Activated T-helper 17 cell treated with anti-CD3 and anti-CD28 coated beads, Interleukin-2, amount 50 U/mL, for 72 hours (primary cell): ENCODE results near the gene OCSTAMP. TPM values are rescaled to one million over a fixed set of nuclear protein-coding genes. Genes with fewer than 3 reads are reported as not detected.

Source experiments
- ATAC-seq: fragments of 150-1000 bp; cut with Tn5 transposase; replicated peaks from 2 replicates; pipeline ENCODE4 v1.10.0; 2021; ENCODE audit warnings: mild to moderate bottlenecking, moderate library complexity
- H3K27ac Mint-ChIP-seq: one replicate; pipeline ENCODE4 v1.8.0; 2022; ENCODE audit warnings: mixed read lengths
- H3K27me3 Mint-ChIP-seq: one replicate; pipeline ENCODE4 v1.8.0; 2022; ENCODE audit warnings: mixed read lengths
- H3K36me3 Mint-ChIP-seq: one replicate; pipeline ENCODE4 v1.8.0; 2022; ENCODE audit warnings: low read depth, mild to moderate bottlenecking, mixed read lengths
- H3K4me1 Mint-ChIP-seq: one replicate; pipeline ENCODE4 v1.8.0; 2022; ENCODE audit warnings: mixed read lengths
- H3K4me3 Mint-ChIP-seq: one replicate; pipeline ENCODE4 v1.8.0; 2022; ENCODE audit warnings: mild to moderate bottlenecking, mixed read lengths
- H3K9me3 Mint-ChIP-seq: one replicate; pipeline ENCODE4 v1.8.0; 2022; ENCODE audit warnings: mixed read lengths
- total RNA-seq, 2 donors: library from RNA; stranded (reverse); gene quantifications; one replicate each; pipeline ENCODE4 v1.2.3, GENCODE V29; 2022

The OCSTAMP gene
- total RNA-seq, result 1 to 10 TPM in 1 of 2 donors, under 1 TPM in 1; 0.11 to 1.1 TPM

- Mint-ChIP-seq H3K4me1 (peaks cover 15% of the 10 kb centered on the region), H3K36me3 (no peaks in the 10 kb centered on the region), H3K27me3 (no peaks in the 10 kb centered on the region), H3K27ac (peak within 1 kb of the TSS; percentile 34), H3K9me3 (no peaks in the 10 kb centered on the region), H3K4me3 (no peak within 1 kb of the TSS)
- no peak for ATAC-seq
These were observed at the start of gene OCSTAMP for GRCh38 chr20:46550461-46550860. Gene OCSTAMP (minus strand): TSS chr20:46550654. CDS start chr20:46550560, 94 bp downstream.

DNA sequence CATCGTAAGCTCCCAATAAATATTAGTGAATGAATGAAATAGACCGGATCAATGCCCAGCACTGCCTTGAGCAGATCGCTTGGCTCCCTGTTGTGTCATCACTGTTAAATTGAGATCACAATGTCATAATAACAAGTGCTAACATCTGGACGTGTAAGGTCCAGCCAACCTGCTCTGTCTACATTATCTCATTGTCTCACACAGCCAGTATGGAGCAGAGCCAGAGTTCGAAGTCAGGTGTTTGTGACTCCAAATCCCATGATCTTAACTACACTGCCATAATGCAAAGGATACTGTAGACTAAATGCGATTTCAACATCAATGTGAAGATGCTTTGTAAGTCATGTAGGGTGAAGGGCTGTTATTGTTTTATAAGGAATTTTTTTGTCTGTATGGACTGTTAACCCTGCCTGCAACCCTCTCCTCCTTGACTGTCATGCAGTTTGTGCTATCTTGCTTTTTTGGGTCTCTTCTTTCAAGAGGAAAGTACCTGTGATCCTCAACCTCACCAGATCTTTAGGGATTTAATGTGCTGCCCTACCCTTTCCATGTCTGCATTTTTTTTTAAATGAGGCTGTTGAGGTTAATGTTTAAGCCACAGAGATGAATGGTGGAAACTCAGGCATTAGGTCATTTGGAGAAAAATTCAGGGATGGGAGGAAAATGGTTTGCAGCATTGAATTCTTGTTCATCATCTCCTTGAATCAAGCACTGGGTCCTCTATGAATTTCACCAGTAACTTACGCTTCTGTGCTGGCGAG is 49.0 kb upstream of the OCSTAMP start:
- Mint-ChIP-seq H3K4me3 (no peak overlapping the region), H3K27me3 (peaks cover 13% of the 10 kb centered on the region), H3K27ac (no peak overlapping the region), H3K4me1 (peaks cover 3% of the 10 kb centered on the region), H3K36me3 (no peaks in the 10 kb centered on the region), H3K9me3 (no peaks in the 10 kb centered on the region)
- ATAC-seq, result no peak

DNA sequence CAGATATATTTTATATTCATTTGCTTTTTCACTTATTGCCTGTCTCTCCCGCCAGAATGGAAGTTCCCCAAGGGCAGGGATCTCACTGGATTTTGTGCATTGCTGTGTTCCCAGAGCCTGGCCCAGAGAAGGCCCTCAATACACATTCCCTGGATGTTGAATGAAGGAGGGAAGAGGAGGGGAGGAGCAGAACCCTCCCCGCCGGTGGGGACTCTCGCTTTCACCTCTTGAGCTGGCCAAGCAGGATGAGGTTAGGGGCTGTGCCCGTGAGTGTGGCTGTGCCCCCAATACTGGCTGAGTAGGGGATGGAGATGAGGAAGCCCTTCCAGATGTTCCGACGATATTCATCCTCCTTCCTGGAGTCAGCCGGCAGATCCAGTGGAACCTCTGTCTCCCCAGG is 45.5 kb upstream of the OCSTAMP start:
- H3K36me3 Mint-ChIP-seq, result no peaks in the 10 kb centered on the region
- no peaks in the 10 kb centered on the region for H3K9me3 Mint-ChIP-seq
- no peaks in the 10 kb centered on the region for H3K4me1 Mint-ChIP-seq
- H3K4me3 Mint-ChIP-seq, result no peak overlapping the region
- H3K27ac Mint-ChIP-seq, result no peak overlapping the region
- peaks cover 18% of the 10 kb centered on the region for H3K27me3 Mint-ChIP-seq
- ATAC-seq, result no peak

GRCh38 chr20:46594725-46595124 is 44.3 kb upstream of the OCSTAMP start:
- Mint-ChIP-seq H3K27me3 (peaks cover 18% of the 10 kb centered on the region), H3K4me3 (no peak overlapping the region), H3K27ac (no peak overlapping the region), H3K9me3 (no peaks in the 10 kb centered on the region), H3K36me3 (no peaks in the 10 kb centered on the region), H3K4me1 (no peaks in the 10 kb centered on the region)
- ATAC-seq, result peak; percentile 29

GRCh38 chr20:46592580-46593362 is 42.3 kb upstream of the OCSTAMP start:
- Mint-ChIP-seq H3K9me3 (no peaks in the 10 kb centered on the region), H3K27me3 (peaks cover 11% of the 10 kb centered on the region), H3K27ac (no peak overlapping the region), H3K36me3 (no peaks in the 10 kb centered on the region), H3K4me3 (no peak overlapping the region), H3K4me1 (no peaks in the 10 kb centered on the region)
- ATAC-seq, result peak; percentile 34

DNA sequence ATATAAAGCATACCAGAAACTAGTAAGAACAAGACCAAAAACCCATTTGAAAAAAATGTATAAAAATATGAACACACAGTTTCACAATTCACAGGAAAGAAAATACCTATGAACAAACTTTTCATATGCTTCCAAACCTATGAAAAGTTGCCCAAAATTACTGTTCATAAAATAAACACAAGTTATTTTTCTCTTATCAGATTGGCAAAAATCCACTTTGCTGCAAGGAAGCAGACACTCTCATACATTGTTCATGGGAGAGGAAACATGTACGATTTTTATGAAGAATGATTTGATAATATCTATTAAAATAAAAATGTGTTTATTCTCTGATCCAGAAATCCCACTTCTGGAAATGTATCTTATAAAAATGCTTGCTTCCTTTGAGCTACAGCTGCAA is 40.0 kb upstream of the OCSTAMP start:
- no peak overlapping the region for H3K27ac Mint-ChIP-seq
- H3K9me3 Mint-ChIP-seq, result no peaks in the 10 kb centered on the region
- H3K27me3 Mint-ChIP-seq, result peaks cover 6% of the 10 kb centered on the region
- H3K4me3 Mint-ChIP-seq, result no peak overlapping the region
- no peaks in the 10 kb centered on the region for H3K4me1 Mint-ChIP-seq
- no peak for ATAC-seq
- H3K36me3 Mint-ChIP-seq, result no peaks in the 10 kb centered on the region

GRCh38 chr20:46588532-46589511 is 38.4 kb upstream of the OCSTAMP start:
- peaks cover 5% of the 10 kb centered on the region for H3K27me3 Mint-ChIP-seq
- no peaks in the 10 kb centered on the region for H3K4me1 Mint-ChIP-seq
- H3K4me3 Mint-ChIP-seq, result no peak overlapping the region
- H3K36me3 Mint-ChIP-seq, result no peaks in the 10 kb centered on the region
- no peaks in the 10 kb centered on the region for H3K9me3 Mint-ChIP-seq
- no peak overlapping the region for H3K27ac Mint-ChIP-seq
- ATAC-seq, result no peak

DNA sequence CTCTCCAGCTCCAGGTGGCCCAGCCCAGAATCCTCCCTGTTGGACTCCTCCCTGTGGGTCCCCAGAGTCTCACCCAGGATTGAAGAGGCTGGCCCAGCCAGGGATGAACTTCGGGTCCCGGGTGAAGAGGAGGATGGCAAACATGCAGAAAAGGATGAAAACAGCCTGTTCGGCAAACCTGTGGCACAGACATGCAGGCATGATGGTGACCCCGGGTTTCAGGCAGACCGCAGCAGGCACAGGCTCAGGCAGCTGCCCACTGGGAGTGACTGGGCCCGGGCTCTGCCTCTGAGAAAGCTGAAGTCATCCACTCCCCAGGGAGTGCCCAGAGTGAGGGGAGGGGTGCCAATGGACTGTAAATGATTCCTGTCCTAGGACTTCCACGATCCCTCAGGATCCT is 37.5 kb upstream of the OCSTAMP start:
- Mint-ChIP-seq H3K4me1 (no peaks in the 10 kb centered on the region), H3K27me3 (peaks cover 5% of the 10 kb centered on the region), H3K36me3 (no peaks in the 10 kb centered on the region), H3K27ac (no peak overlapping the region), H3K9me3 (no peaks in the 10 kb centered on the region), H3K4me3 (no peak overlapping the region)
- no peak for ATAC-seq

DNA sequence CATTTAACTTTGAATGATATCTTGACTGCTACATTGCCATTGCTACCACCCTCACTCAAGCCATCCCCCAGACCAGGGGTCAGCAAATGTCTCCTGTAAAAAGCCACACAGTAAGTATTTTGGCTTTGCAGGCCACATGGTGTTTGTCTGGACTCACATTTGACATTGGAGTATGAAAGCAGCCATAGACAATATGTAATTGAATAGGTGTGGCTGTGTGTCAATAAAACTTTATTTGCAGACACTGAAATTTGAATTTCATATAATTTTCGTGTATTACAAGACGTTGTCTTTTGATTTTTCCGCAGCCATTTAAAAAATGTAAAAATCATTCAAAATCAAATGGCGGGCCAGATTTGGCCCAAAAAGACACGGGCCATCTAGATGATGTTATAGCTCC is 36.3 kb upstream of the OCSTAMP start:
- ATAC-seq, result no peak
- Mint-ChIP-seq H3K27ac (no peak overlapping the region), H3K36me3 (no peaks in the 10 kb centered on the region), H3K27me3 (no peaks in the 10 kb centered on the region), H3K4me1 (no peaks in the 10 kb centered on the region), H3K9me3 (no peaks in the 10 kb centered on the region), H3K4me3 (no peak overlapping the region)

DNA sequence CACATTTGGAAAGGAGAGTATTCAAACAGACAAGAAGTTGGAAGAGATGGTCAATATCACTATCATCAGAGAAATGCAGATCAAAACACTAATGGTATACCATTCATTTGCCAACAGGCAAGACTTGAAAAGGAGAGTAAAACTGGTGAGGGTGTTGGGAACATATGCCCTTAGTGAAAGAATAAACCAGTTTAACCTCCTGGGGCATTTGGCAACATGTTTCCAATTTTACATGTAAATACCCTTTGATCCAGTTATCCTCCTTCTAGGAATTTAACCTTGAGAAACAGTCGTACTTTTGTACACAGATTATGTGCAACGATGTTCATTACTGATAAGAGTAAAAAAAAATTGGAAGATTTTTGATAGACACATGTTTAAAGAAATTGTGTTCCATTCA is 34.1 kb upstream of the OCSTAMP start:
- no peaks in the 10 kb centered on the region for H3K36me3 Mint-ChIP-seq
- no peak for ATAC-seq
- H3K27me3 Mint-ChIP-seq, result peaks cover 4% of the 10 kb centered on the region
- no peak overlapping the region for H3K27ac Mint-ChIP-seq
- no peak overlapping the region for H3K4me3 Mint-ChIP-seq
- no peaks in the 10 kb centered on the region for H3K9me3 Mint-ChIP-seq
- H3K4me1 Mint-ChIP-seq, result no peaks in the 10 kb centered on the region

GRCh38 chr20:46583411-46584214 is 33.2 kb upstream of the OCSTAMP start:
- H3K27me3 Mint-ChIP-seq, result peaks cover 4% of the 10 kb centered on the region
- no peak overlapping the region for H3K4me3 Mint-ChIP-seq
- no peak overlapping the region for H3K27ac Mint-ChIP-seq
- no peaks in the 10 kb centered on the region for H3K9me3 Mint-ChIP-seq
- no peak for ATAC-seq
- H3K36me3 Mint-ChIP-seq, result no peaks in the 10 kb centered on the region
- no peaks in the 10 kb centered on the region for H3K4me1 Mint-ChIP-seq

DNA sequence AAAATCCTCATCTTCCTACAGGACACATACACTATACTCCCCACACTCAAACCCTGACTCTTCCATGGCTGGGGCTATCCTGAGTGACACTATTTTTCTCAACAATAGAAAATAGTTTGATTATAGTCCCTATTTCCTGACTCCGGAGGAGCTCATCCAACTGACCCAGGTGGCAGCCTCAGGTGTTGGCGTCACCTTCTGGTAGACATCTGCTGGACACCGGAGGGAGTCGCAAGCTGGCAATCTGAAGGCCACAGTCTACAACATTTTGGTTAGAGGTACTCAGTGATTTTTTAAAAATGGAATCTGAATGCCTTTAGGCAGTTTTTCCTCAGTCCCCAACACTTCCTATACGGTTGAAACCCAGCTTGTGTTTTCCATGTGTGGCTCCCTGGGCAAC is 32.2 kb upstream of the OCSTAMP start:
- Mint-ChIP-seq H3K4me1 (no peaks in the 10 kb centered on the region), H3K4me3 (no peak overlapping the region), H3K27me3 (peaks cover 4% of the 10 kb centered on the region), H3K36me3 (no peaks in the 10 kb centered on the region), H3K9me3 (no peaks in the 10 kb centered on the region), H3K27ac (no peak overlapping the region)
- no peak for ATAC-seq

DNA sequence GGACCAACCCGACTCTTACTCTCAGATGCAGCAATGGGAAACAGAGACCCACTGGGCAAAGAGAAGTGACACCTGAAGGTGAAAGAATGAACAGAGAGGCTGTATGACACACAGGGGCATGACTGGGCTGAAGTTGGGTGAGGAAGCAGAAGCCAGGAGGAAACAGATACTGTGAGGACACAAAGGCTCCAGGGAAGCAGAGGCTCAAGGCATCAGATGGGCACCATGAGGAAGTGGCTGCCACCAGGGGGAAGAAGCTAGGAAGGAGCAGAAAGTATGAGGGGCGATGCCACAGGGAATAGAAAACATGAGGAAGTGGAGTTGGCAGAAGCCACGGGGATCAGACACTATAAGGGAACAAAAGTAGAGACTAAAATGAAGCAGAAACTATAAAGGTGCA is 30.9 kb upstream of the OCSTAMP start:
- no peak for ATAC-seq
- H3K4me3 Mint-ChIP-seq, result no peak overlapping the region
- no peak overlapping the region for H3K27ac Mint-ChIP-seq
- peaks cover 4% of the 10 kb centered on the region for H3K27me3 Mint-ChIP-seq
- H3K36me3 Mint-ChIP-seq, result no peaks in the 10 kb centered on the region
- H3K9me3 Mint-ChIP-seq, result no peaks in the 10 kb centered on the region
- no peaks in the 10 kb centered on the region for H3K4me1 Mint-ChIP-seq
